Testis (tissue), 3 donors: Measurements from ENCODE around the gene VIPR1. TPM values are rescaled to one million over a fixed set of nuclear protein-coding genes. Genes with fewer than 3 reads are reported as not detected.
A peak's percentile ranks its signal among the peaks of the same experiment; 100 is the strongest.

Source experiments
- DNase-seq: peaks from one replicate; pipeline ENCODE4 v3.0.0-alpha.2; 2019
- H3K27ac ChIP-seq, 2 donors: fragments of 200-600 bp; sonication (generic); one replicate each; pipeline ENCODE4 v1.5.1; 2019
- H3K27me3 ChIP-seq: fragments of 200-600 bp; sonication (generic); one replicate; pipeline ENCODE4 v1.5.1; 2019
- H3K36me3 ChIP-seq: fragments of 200-600 bp; sonication (generic); one replicate; pipeline ENCODE4 v1.5.1; 2017; ENCODE audit warnings: low read depth; ENCODE audit errors: missing control alignments
- H3K4me1 ChIP-seq: fragments of 200-600 bp; sonication (generic); one replicate; pipeline ENCODE4 v1.5.1; 2019
- H3K4me3 ChIP-seq, 2 donors: fragments of 200-600 bp; sonication (generic); one replicate each; pipeline ENCODE4 v1.5.1; 2017 to 2019
- H3K9me3 ChIP-seq: fragments of 200-600 bp; sonication (generic); one replicate; pipeline ENCODE4 v1.5.1; 2017
- POLR2A ChIP-seq: fragments of 450-650 bp; IDR thresholded peaks from one replicate; pipeline ENCODE4 v1.6.1; 2017; ENCODE audit warnings: antibody characterized with exemption, mild to moderate bottlenecking, moderate library complexity
- WGBS, 2 donors: methylation state at CpG; one replicate each; pipeline ENCODE4 v1.1.5; 2018; 5-methylcytosine and 5-hydroxymethylcytosine counted together
- intact Hi-C: fragments of 100-400 bp; cut with DNase I; formaldehyde crosslinking; loops from one replicate; pipeline ENCODE4 v1.15.1; 2023; ENCODE audit warnings: low total_unique reads
- polyA plus RNA-seq: library from polyadenylated mRNA; stranded (reverse); fragments of 350-450 nt; fragmentation: Illumina TruSeq; extraction: RNeasy Lipid Tissue Mini Kit (QIAGEN cat#74804); gene quantifications from one replicate; pipeline ENCODE4 v1.2.3, GENCODE V29; 2014; ENCODE audit warnings: low read depth, low replicate concordance; ENCODE audit not compliant: insufficient read depth
- total RNA-seq, 2 donors: library from RNA; depleted of rRNA; stranded (reverse); fragments of >200 nt; gene quantifications; one replicate each; pipeline ENCODE4 v1.2.3, GENCODE V29; 2016
- TF ChIP-seq, protein P1 (sequence below), 3 experiments: fragments of 450-650 bp in 2 of 3; fragments of 200-600 bp in 1 of 3; sonication (generic) in 1 of 3; IDR thresholded peaks; one replicate each; pipeline ENCODE4 v1.5.1; 2016 to 2019; ENCODE audit warnings: antibody characterized with exemption in 3 of 3, mild to moderate bottlenecking in 2 of 3, moderate library complexity in 1 of 3

VIPR1 gene
- total and polyA plus RNA-seq, 3 donors from 2014 or later, result 3.4 to 10.2 (median 4.6) TPM

DNA sequence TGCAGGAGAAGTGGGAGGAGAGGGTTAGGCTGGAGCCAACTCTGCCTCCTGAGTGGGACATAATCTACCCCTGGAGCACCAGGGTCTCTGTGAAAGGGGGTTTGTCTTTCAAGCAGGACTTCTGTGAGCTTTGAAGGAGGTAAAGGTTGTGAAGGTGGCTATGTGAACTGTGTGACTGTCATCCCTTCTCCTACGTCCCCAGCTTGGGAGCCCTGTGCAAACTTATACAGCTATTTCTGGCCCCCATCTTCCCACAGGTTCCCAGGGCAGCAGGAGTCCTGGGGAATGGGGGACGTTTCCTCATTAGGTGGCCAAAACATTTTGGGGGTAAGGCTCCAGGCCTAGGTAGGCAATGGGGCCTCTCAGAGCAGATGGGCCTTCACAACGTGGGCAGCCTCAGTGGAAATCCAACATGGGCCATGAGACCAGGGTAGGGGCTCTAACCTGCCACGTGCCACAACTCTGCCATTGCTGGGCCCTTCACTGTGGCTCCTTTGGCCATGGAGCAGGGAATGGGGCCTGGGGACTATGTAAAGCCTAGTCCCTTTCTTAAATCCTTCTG is 3.5 kb downstream of the VIPR1 start:
- no peak for TF ChIP-seq POLR2A
- TF ChIP-seq, protein P1, sequence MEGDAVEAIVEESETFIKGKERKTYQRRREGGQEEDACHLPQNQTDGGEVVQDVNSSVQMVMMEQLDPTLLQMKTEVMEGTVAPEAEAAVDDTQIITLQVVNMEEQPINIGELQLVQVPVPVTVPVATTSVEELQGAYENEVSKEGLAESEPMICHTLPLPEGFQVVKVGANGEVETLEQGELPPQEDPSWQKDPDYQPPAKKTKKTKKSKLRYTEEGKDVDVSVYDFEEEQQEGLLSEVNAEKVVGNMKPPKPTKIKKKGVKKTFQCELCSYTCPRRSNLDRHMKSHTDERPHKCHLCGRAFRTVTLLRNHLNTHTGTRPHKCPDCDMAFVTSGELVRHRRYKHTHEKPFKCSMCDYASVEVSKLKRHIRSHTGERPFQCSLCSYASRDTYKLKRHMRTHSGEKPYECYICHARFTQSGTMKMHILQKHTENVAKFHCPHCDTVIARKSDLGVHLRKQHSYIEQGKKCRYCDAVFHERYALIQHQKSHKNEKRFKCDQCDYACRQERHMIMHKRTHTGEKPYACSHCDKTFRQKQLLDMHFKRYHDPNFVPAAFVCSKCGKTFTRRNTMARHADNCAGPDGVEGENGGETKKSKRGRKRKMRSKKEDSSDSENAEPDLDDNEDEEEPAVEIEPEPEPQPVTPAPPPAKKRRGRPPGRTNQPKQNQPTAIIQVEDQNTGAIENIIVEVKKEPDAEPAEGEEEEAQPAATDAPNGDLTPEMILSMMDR (IDR thresholded peaks at IDR 0.05), result no peak
- Histone ChIP-seq H3K36me3 (no peaks in the 10 kb centered on the region), H3K9me3 (no peaks in the 10 kb centered on the region), H3K4me1 (peaks cover 10% of the 10 kb centered on the region), H3K27me3 (no peaks in the 10 kb centered on the region), H3K27ac (no peak overlapping the region), H3K4me3 (no peak overlapping the region)
- intact Hi-C loops, result no loop called here
- peak; percentile 4 for DNase-seq
- 90% methylated on average over 3 to 4 of the region's 4 CpGs for WGBS, 2 donors

DNA sequence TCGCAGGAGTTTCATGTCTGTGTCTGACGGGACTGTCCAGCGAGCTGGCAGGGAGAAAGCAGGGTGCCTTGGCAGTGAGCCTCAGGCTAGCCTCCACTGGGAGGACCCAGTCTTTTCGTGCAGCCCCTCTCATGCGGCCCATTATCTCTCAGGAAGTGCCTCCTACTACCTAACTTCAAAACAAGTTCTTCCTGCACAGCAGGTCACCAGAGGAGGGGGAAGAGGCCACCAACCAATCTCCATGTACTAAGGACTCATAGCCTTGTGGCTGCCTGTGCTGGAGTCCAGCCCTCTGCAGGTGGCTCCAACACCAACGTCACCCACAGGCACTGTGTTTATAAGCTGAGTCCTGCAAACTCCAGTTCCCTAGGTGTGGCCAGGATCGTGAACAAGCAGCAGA is 4.8 kb downstream of the VIPR1 start:
- intact Hi-C loops, result no loop called here
- H3K9me3 ChIP-seq, result no peaks in the 10 kb centered on the region
- TF ChIP-seq, protein P1 (IDR thresholded peaks at IDR 0.05), result no peak
- no peak for TF ChIP-seq POLR2A
- no peaks in the 10 kb centered on the region for H3K27me3 ChIP-seq
- 53 to 60% methylated on average over 1 to 7 of the region's 7 CpGs for WGBS, 2 donors
- no peak overlapping the region for H3K27ac ChIP-seq
- H3K36me3 ChIP-seq, result no peaks in the 10 kb centered on the region
- no peak for DNase-seq
- no peak overlapping the region for H3K4me3 ChIP-seq
- no peaks in the 10 kb centered on the region for H3K4me1 ChIP-seq

DNA sequence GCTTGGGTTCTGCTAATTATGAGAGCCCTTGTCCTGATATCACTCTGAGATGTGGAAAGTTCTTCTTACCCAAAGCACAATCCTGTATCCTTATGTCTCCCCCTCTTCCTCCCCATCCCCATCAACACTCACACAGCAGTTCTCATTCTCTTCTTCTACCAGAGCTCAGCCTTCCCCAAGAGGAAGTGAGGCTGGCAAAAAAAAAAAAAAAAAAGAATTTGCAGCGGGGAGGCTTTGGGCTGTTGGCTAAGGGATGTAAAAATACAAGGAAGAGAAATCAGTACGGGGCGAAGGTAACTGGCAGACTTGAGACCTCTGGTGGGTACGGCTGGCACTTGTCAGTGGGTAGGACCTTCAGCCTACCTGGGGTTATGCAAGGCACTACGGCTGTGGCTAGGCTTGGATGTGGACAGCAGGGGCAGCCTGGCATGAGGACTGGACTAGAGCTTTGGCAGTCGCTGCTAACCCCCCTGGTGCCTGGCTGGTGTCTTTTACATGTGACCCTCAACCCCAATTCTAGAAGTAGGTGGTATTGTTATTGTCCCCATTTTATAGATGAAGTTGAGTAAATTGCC is 5.4 kb downstream of the VIPR1 start:
- H3K4me3 ChIP-seq, result no peak overlapping the region
- H3K27me3 ChIP-seq, result no peaks in the 10 kb centered on the region
- no peaks in the 10 kb centered on the region for H3K4me1 ChIP-seq
- WGBS, 2 donors, result 75 to 82% methylated on average over 6 of the region's 6 CpGs
- H3K27ac ChIP-seq, result no peak overlapping the region
- no peaks in the 10 kb centered on the region for H3K9me3 ChIP-seq
- H3K36me3 ChIP-seq, result no peaks in the 10 kb centered on the region
- no peak for DNase-seq
- intact Hi-C loops, result no loop called here
- TF ChIP-seq, protein P1 (IDR thresholded peaks at IDR 0.05), result no peak
- no peak for TF ChIP-seq POLR2A

DNA sequence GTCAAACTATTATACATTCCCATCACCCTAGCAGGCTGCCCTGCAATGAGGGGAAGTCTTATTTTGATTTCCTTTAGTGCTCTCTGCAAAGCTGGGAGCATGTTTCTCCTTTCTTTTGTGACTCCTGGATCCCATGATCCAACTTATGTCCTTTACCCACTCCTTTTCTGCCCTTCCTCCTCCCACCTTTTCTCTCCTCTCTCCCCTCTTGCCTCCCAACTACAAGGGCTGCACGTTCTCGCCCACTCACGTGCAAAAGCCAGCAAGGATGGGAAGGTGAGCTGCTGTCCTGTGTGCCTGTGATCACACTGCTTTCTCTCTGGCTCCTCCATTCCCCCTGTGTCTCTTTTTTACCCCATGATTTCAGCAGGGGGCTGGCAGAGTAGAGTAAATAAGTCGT is 6.1 kb downstream of the VIPR1 start:
- intact Hi-C loops, result no loop called here
- 65 to 68% methylated on average over 4 of the region's 4 CpGs for WGBS, 2 donors
- Histone ChIP-seq H3K27ac (no peak overlapping the region), H3K36me3 (no peaks in the 10 kb centered on the region), H3K9me3 (no peaks in the 10 kb centered on the region), H3K27me3 (no peaks in the 10 kb centered on the region), H3K4me1 (no peaks in the 10 kb centered on the region), H3K4me3 (no peak overlapping the region)
- no peak for DNase-seq
- TF ChIP-seq, protein P1 (IDR thresholded peaks at IDR 0.05), result no peak
- no peak for TF ChIP-seq POLR2A

DNA sequence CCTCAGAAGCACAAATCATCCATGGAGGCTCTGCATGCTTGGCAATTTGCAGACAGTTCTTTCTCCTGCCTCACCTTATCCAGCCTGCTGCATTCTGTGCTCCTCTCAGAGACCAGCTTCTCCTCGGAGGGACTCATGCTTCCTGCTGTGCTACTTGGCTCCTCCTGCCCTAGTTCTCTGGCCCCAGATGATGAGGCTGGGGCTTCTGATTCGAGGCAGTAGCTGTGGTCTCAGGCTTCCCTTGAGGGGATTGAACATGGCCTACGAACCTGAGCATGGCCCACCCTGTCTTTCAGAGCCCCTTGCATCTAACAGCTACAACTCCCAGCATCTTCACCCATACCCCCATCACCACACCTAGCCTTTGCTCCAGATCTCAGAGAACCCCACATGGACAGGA is 6.7 kb downstream of the VIPR1 start:
- no peak for DNase-seq
- 73 to 80% methylated on average over 3 of the region's 3 CpGs for WGBS, 2 donors
- TF ChIP-seq, protein P1 (IDR thresholded peaks at IDR 0.05), result no peak
- TF ChIP-seq POLR2A, result no peak
- intact Hi-C loops, result no loop called here
- H3K27ac ChIP-seq, result no peak overlapping the region
- H3K36me3 ChIP-seq, result no peaks in the 10 kb centered on the region
- H3K27me3 ChIP-seq, result no peaks in the 10 kb centered on the region
- H3K4me1 ChIP-seq, result no peaks in the 10 kb centered on the region
- H3K9me3 ChIP-seq, result no peaks in the 10 kb centered on the region
- no peak overlapping the region for H3K4me3 ChIP-seq
